ENCODE data around the gene PHACTR1.

Gene PHACTR1

GRCh38 chr6:13079096-13079723, 362.6 kb downstream of the PHACTR1 start:
- no peak for DNase-seq

GRCh38 chr6:13080462-13081188, 364.1 kb downstream of the PHACTR1 start:
- no peak for DNase-seq

GRCh38 chr6:13081189-13081563, 364.6 kb downstream of the PHACTR1 start:
- DNase-seq, result no peak

GRCh38 chr6:13089296-13089994, 372.9 kb downstream of the PHACTR1 start:
- DNase-seq, result no peak

GRCh38 chr6:13091192-13091591, 374.6 kb downstream of the PHACTR1 start:
- no peak for DNase-seq

GRCh38 chr6:13094781-13095425, 378.3 kb downstream of the PHACTR1 start:
- DNase-seq, result no peak

GRCh38 chr6:13096084-13096483, 379.5 kb downstream of the PHACTR1 start:
- no peak for DNase-seq

GRCh38 chr6:13097454-13097853, 380.9 kb downstream of the PHACTR1 start:
- DNase-seq, result no peak

GRCh38 chr6:13098006-13098405, 381.4 kb downstream of the PHACTR1 start:
- no peak for DNase-seq

GRCh38 chr6:13098793-13099570, 382.4 kb downstream of the PHACTR1 start:
- no peak for DNase-seq

- no peak for DNase-seq
Measured at GRCh38 chr6:13099771-13100170, 383.2 kb downstream of the PHACTR1 start.

- no peak for DNase-seq
Measured at GRCh38 chr6:13101409-13101808, 384.8 kb downstream of the PHACTR1 start.

GRCh38 chr6:13101985-13102384, 385.4 kb downstream of the PHACTR1 start:
- DNase-seq, result no peak

GRCh38 chr6:13103169-13103568, 386.6 kb downstream of the PHACTR1 start:
- no peak for DNase-seq

GRCh38 chr6:13105139-13105538, 388.6 kb downstream of the PHACTR1 start:
- DNase-seq, result no peak

- DNase-seq, result no peak
Measured at GRCh38 chr6:13112921-13113320, 396.4 kb downstream of the PHACTR1 start.

- DNase-seq, result no peak
Measured at GRCh38 chr6:13113376-13113775, 396.8 kb downstream of the PHACTR1 start.

- DNase-seq, result peak; percentile 49
Measured at GRCh38 chr6:13113981-13114593, 397.5 kb downstream of the PHACTR1 start.

GRCh38 chr6:13116155-13116554, 399.6 kb downstream of the PHACTR1 start:
- no peak for DNase-seq

- DNase-seq, result no peak
Measured at GRCh38 chr6:13117570-13117969, 401.0 kb downstream of the PHACTR1 start.

GRCh38 chr6:13119549-13119948, 403.0 kb downstream of the PHACTR1 start:
- no peak for DNase-seq

Measured in femur (tissue), 1 donor.